Ascending aorta (tissue), 2 donors: ENCODE measurements around the gene INPP5A. TPM values are rescaled to one million over a fixed set of nuclear protein-coding genes. Genes with fewer than 3 reads are reported as not detected.
"Not testable (repeated sequence)": the region's sequence is repeated elsewhere in the genome, so short reads cannot be mapped to it uniquely, and the experiment has no call there.

Experiments used
- DNase-seq, 2 donors: peaks; one replicate each; pipeline ENCODE4 v3.0.0-alpha.2; 2019; ENCODE audit warnings: low spot score in 2 of 2
- H3K27ac ChIP-seq, 2 donors: fragments of 200-600 bp; sonication (generic); one replicate each; pipeline ENCODE4 v1.5.1; 2016 to 2017; ENCODE audit warnings: mild to moderate bottlenecking in 1 of 2
- H3K27me3 ChIP-seq: fragments of 200-600 bp; sonication (generic); one replicate; pipeline ENCODE4 v1.5.1; 2017
- H3K36me3 ChIP-seq, 2 donors: fragments of 200-600 bp; sonication (generic); one replicate each; pipeline ENCODE4 v1.5.1; 2016
- H3K4me1 ChIP-seq, 2 donors: fragments of 200-600 bp; sonication (generic); one replicate each; pipeline ENCODE4 v1.5.1; 2016 to 2017; ENCODE audit warnings: mild to moderate bottlenecking in 1 of 2
- H3K4me3 ChIP-seq, 2 donors: fragments of 200-600 bp; sonication (generic); one replicate each; pipeline ENCODE4 v1.5.1; 2016 to 2017; ENCODE audit warnings: mild to moderate bottlenecking in 1 of 2
- H3K9me3 ChIP-seq, 2 donors: fragments of 200-600 bp; sonication (generic); one replicate each; pipeline ENCODE4 v1.5.1; 2016
- CTCF ChIP-seq, 3 experiments: fragments of 200-600 bp in 2 of 3; fragments of 450-650 bp in 1 of 3; sonication (generic) in 2 of 3; IDR thresholded peaks; one replicate each; pipeline ENCODE4 v1.5.1; 2016 to 2019; ENCODE audit warnings: antibody characterized with exemption in 3 of 3, mild to moderate bottlenecking in 1 of 3, moderate library complexity in 1 of 3
- intact Hi-C: fragments of 100-400 bp; cut with DNase I; formaldehyde crosslinking; loops from one replicate; pipeline ENCODE4 v1.15.1; 2023
- total RNA-seq: library from RNA; depleted of rRNA; stranded (reverse); fragments of >200 nt; gene quantifications from one replicate; pipeline ENCODE4 v1.1.0, GENCODE V29; 2016

INPP5A gene
- total RNA-seq, 1 donor from 2014 or later, result 81.2 TPM

GRCh38 chr10:132793213-132793612 lies 255.6 kb downstream of the INPP5A start:
- TF ChIP-seq CTCF (IDR thresholded peaks at IDR 0.05), result no peak
- peaks cover 7% of the 10 kb centered on the region for H3K27me3 ChIP-seq
- no peaks in the 10 kb centered on the region for H3K36me3 ChIP-seq
- no peaks in the 10 kb centered on the region for H3K9me3 ChIP-seq
- intact Hi-C loops, result no loop called here
- H3K4me1 ChIP-seq, result no peaks in the 10 kb centered on the region
- H3K4me3 ChIP-seq, result no peak overlapping the region
- DNase-seq, result no peak
- no peak overlapping the region for H3K27ac ChIP-seq

- H3K36me3 ChIP-seq, result no peaks in the 10 kb centered on the region
- no peak for DNase-seq
- no peaks in the 10 kb centered on the region for H3K27me3 ChIP-seq
- no peak overlapping the region for H3K4me3 ChIP-seq
- no peaks in the 10 kb centered on the region for H3K9me3 ChIP-seq
- intact Hi-C loops, result no loop called here
- TF ChIP-seq CTCF (IDR thresholded peaks at IDR 0.05), result no peak
- H3K4me1 ChIP-seq, result no peaks in the 10 kb centered on the region
- no peak overlapping the region for H3K27ac ChIP-seq
These were observed 256.6 kb downstream of the INPP5A start for GRCh38 chr10:132793871-132794849.

GRCh38 chr10:132796846-132797245 lies 259.3 kb downstream of the INPP5A start:
- peaks cover 0 to 4% of the 10 kb centered on the region in 2 donors for H3K9me3 ChIP-seq
- no peaks in the 10 kb centered on the region for H3K27me3 ChIP-seq
- H3K27ac ChIP-seq, result no peak overlapping the region
- TF ChIP-seq CTCF (IDR thresholded peaks at IDR 0.05), result no peak
- H3K4me1 ChIP-seq, result no peaks in the 10 kb centered on the region
- H3K36me3 ChIP-seq, result no peaks in the 10 kb centered on the region
- intact Hi-C loops, result no loop called here
- no peak overlapping the region for H3K4me3 ChIP-seq
- DNase-seq, result no peak

GRCh38 chr10:132797986-132798385 lies 260.4 kb downstream of the INPP5A start:
- intact Hi-C loops, DNase-seq, H3K27ac ChIP-seq, H3K9me3 ChIP-seq, H3K27me3 ChIP-seq, H3K36me3 ChIP-seq, H3K4me1 ChIP-seq, H3K4me3 ChIP-seq: not testable (repeated sequence)

- H3K9me3 ChIP-seq, result peaks cover 0 to 7% of the 10 kb centered on the region in 2 donors
- no peak overlapping the region for H3K27ac ChIP-seq
- H3K36me3 ChIP-seq, result no peaks in the 10 kb centered on the region
- intact Hi-C loops, result no loop called here
- no peak for TF ChIP-seq CTCF (IDR thresholded peaks at IDR 0.05)
- no peak overlapping the region for H3K4me3 ChIP-seq
- no peaks in the 10 kb centered on the region for H3K27me3 ChIP-seq
- no peak for DNase-seq
- H3K4me1 ChIP-seq, result no peaks in the 10 kb centered on the region
These were observed 260.8 kb downstream of the INPP5A start for GRCh38 chr10:132798403-132798802.

- intact Hi-C loops, result no loop called here
- TF ChIP-seq CTCF (IDR thresholded peaks at IDR 0.05), result no peak
- DNase-seq, result no peak
These were observed 261.3 kb downstream of the INPP5A start for GRCh38 chr10:132798876-132799275.

More at GRCh38 chr10:132798876-132799275, 261.3 kb downstream of the INPP5A start:
- Histone ChIP-seq H3K9me3 (peaks cover 0 to 7% of the 10 kb centered on the region in 2 donors), H3K4me1 (no peaks in the 10 kb centered on the region), H3K27ac (no peak overlapping the region), H3K36me3 (no peaks in the 10 kb centered on the region), H3K27me3 (no peaks in the 10 kb centered on the region), H3K4me3 (no peak overlapping the region)
